HG03159 (cell line): ENCODE measurements around the gene CXorf51B.
"Not testable (repeated sequence)": the region's sequence is repeated elsewhere in the genome, so short reads cannot be mapped to it uniquely, and the experiment has no call there.

Experiments
- ATAC-seq: cut with Tn5 transposase; IDR thresholded peaks from one replicate; pipeline ENCODE4 v1.9.1; 2021; ENCODE audit warnings: mild to moderate bottlenecking, moderate library complexity; ENCODE audit not compliant: unreplicated experiment

CXorf51B gene

DNA sequence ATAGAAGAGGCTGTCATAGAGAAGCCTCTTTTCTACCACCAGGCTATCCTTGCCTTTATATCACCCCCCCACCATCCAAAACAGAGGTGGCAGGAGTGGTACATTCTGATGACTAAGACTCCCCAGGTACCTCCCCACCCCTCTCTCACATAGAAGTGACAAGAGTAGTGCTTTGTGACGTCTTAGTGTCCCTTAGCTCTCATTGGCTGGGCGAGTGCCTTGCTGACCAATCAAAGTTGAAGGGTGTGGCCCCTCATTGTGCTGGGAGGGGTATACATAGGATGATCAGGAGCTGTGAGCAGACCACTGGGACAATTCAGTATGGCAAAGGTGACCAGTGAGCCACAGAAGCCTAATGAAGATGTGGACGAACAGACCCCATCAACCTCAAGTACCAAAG is at the start of gene CXorf51B:
Gene CXorf51B, plus strand, starts transcription at position 301 of the 400 bp plus-strand sequence. Its CDS starts 21 bp downstream, at position 322.
- ATAC-seq, result not testable (repeated sequence)

DNA sequence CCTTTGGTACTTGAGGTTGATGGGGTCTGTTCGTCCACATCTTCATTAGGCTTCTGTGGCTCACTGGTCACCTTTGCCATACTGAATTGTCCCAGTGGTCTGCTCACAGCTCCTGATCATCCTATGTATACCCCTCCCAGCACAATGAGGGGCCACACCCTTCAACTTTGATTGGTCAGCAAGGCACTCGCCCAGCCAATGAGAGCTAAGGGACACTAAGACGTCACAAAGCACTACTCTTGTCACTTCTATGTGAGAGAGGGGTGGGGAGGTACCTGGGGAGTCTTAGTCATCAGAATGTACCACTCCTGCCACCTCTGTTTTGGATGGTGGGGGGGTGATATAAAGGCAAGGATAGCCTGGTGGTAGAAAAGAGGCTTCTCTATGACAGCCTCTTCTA is 5.1 kb downstream of the CXorf51B start, which contains the start of gene CXorf51A:
Gene CXorf51A, minus strand, starts transcription at position 101 of the 400 bp plus-strand sequence. Its CDS starts 21 bp downstream, at position 80.
- not testable (repeated sequence) for ATAC-seq

DNA sequence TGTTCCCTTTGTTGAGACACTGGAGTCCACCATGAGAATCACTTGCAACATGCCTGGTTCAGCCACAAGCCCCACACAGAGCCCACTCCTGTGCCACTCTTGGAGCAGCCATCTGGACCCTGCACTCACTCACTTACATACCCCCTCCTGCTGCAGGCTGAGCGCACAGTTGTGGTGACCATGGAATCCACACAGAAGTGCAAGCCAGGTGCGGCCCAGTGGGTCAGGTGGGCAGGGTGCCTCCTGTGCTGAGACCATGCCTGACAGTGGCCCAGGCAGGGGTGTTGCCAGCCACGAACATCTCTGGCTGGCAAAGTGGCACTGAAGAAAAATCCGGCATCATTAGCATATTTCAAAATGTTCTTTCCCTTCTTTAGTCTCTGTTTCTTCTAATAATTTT is 22.4 kb downstream of the CXorf51B start:
- ATAC-seq, result no peak

DNA sequence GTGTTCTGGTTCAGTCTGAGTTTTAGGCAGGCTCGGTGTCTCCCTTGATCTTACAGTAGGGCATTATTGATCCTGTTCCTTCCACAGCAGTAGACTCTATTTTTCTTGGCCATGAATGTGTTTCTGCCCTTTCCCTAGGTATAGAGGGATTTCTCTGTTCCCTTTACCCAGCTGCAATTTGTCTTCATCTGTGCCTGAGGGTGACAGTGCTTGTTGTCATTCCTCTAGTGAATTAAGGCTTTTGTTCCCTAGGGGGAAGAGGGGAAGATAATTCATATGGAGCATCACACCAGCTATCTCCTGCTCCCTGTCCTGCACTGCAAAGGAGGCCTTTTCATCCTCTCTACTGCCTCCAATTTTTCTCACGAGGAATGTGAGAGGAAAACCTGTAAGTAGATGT is 44.7 kb downstream of the CXorf51B start:
- ATAC-seq, result no peak
